Lower leg skin (tissue), 4 donors: Measurements from ENCODE around the gene WBP1. TPM values are rescaled to one million over a fixed set of nuclear protein-coding genes. Genes with fewer than 3 reads are reported as not detected.
"Not testable (repeated sequence)": the region's sequence is repeated elsewhere in the genome, so short reads cannot be mapped to it uniquely, and the experiment has no call there.

ENCODE experiments used
- DNase-seq, 2 donors: peaks; one replicate each; pipeline ENCODE4 v3.0.0-alpha.2; 2019; ENCODE audit warnings: low spot score in 2 of 2
- H3K4me3 ChIP-seq: fragments of 200-600 bp; sonication (generic); 2 replicates; pipeline ENCODE4 v1.5.1; 2017; ENCODE audit warnings: mild to moderate bottlenecking, low read depth; ENCODE audit not compliant: poor library complexity, severe bottlenecking
- POLR2A ChIP-seq, 2 donors: fragments of 450-650 bp; IDR thresholded peaks; one replicate each; pipeline ENCODE4 v1.6.1; 2016 to 2017; ENCODE audit warnings: antibody characterized with exemption in 2 of 2, mild to moderate bottlenecking in 1 of 2, moderate library complexity in 1 of 2
- WGBS, 2 donors: methylation state at CpG; one replicate each; pipeline ENCODE4 v1.1.5; 2018; 5-methylcytosine and 5-hydroxymethylcytosine counted together
- intact Hi-C: fragments of 100-400 bp; cut with DNase I; formaldehyde crosslinking; loops from one replicate; pipeline ENCODE4 v1.15.0; 2023; ENCODE audit warnings: low total_unique reads
- total RNA-seq, 4 donors: library from RNA; depleted of rRNA; stranded (reverse); fragments of >200 nt; gene quantifications; one replicate each; pipeline ENCODE4 v1.1.0, GENCODE V29; 2016
- TF ChIP-seq, protein P1 (sequence below), 3 donors: fragments of 450-650 bp; IDR thresholded peaks; one replicate each; pipeline ENCODE4 v1.5.1; 2016; ENCODE audit warnings: antibody characterized with exemption in 3 of 3, mild to moderate bottlenecking in 3 of 3, moderate library complexity in 2 of 3

The WBP1 gene
- total RNA-seq, 4 donors from 2014 or later, result 35.9 to 44.9 (median 38.1) TPM

DNA sequence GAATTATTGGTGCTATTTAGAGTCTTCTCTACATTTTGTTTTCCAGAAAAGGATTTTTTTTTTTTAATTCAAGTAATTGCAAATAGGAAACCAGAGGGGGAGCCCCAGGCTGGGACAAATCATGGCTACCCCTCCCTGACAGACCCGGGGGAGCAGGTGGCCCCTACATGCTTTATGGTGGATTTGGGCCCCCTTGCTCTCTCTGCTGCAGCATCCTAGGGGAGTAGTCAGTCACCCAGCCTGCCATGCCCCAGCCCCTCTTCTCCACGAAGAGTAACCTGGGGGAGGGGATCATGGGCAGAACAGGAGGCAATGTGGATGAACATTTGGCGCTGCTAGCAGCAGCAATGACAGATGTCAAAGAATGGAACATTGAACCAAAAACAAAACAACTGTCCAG is 41.5 kb upstream of the WBP1 start:
- H3K4me3 ChIP-seq, result no peak overlapping the region
- intact Hi-C loops, result no loop called here
- no peak for TF ChIP-seq POLR2A (IDR thresholded peaks at IDR 0.05)
- TF ChIP-seq, protein P1, sequence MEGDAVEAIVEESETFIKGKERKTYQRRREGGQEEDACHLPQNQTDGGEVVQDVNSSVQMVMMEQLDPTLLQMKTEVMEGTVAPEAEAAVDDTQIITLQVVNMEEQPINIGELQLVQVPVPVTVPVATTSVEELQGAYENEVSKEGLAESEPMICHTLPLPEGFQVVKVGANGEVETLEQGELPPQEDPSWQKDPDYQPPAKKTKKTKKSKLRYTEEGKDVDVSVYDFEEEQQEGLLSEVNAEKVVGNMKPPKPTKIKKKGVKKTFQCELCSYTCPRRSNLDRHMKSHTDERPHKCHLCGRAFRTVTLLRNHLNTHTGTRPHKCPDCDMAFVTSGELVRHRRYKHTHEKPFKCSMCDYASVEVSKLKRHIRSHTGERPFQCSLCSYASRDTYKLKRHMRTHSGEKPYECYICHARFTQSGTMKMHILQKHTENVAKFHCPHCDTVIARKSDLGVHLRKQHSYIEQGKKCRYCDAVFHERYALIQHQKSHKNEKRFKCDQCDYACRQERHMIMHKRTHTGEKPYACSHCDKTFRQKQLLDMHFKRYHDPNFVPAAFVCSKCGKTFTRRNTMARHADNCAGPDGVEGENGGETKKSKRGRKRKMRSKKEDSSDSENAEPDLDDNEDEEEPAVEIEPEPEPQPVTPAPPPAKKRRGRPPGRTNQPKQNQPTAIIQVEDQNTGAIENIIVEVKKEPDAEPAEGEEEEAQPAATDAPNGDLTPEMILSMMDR (IDR thresholded peaks at IDR 0.05), result no peak
- peak in 1 of 2 donors; percentile 54 for DNase-seq
- WGBS, 2 donors, result 57 to 76% methylated on average over 3 of the region's 3 CpGs

DNA sequence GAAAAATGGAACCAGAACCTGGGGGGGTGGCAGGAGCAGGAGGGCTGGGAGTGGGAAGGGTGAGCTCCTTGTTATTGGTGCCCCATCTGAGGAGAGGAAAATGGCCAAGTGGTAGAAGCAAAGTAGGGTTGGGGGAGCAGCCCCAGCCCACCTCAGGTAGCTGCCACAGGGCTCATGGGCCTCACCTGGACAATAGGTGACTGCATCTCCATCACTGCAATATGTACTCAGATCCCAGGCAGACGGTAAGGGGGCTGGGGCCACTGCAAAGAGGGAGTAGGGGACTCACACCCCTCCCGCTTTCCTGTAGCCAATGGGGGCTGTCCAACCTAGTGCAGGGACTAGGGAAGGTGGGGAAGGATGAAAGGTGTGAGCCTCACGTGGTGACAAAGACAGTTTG is 41.0 kb upstream of the WBP1 start:
- TF ChIP-seq, protein P1 (IDR thresholded peaks at IDR 0.05), result no peak
- TF ChIP-seq POLR2A (IDR thresholded peaks at IDR 0.05), result no peak
- 70 to 96% methylated on average over 3 of the region's 3 CpGs for WGBS, 2 donors
- intact Hi-C loops, result no loop called here
- no peak overlapping the region for H3K4me3 ChIP-seq
- DNase-seq, result no peak

DNA sequence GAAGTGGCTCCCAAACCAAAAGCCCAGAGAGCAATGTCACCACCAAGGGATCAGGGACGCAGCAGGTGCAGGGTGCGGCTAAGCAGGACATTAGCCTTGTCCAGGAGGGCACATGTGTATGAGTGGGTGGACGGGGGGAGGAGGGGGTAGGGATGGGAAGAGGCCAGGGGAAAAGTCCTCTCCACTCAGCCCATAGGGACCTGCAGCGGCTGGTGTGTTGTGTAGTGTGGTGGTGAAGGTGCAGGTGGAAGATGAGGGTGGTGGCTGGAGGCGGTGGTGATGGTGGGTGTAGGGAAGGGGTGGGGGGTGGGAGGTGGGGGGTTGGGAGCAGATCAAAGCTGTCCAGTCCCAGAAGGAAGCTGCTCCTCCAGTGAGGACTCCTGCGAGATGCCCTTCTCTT is 40.5 kb upstream of the WBP1 start:
- peak in 1 of 2 donors; percentile 60 for DNase-seq
- intact Hi-C loops, result no loop called here
- TF ChIP-seq, protein P1 (IDR thresholded peaks at IDR 0.05), result no peak
- TF ChIP-seq POLR2A (IDR thresholded peaks at IDR 0.05), result no peak
- 87 to 91% methylated on average over 6 of the region's 6 CpGs for WGBS, 2 donors
- H3K4me3 ChIP-seq, result no peak overlapping the region

DNA sequence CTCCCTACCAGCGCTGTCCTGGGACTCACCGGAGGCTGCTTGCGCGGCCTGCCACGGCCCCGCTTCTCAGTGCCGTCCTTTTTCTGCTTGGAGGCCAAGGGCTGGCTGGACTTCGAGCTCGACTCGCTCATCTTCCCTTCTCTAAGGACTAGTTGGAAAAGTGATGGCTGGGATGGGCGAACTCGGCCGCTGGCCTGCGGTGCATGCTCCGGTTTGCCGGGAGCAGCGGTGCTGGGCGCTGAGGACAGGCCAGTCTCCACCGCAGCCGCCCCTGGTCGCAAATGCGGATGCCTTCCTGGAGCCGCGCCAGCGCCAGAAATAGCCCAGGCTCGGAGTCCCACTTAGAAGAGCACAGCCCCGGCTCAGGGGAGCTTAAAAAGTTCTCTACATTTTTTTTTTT is 39.9 kb upstream of the WBP1 start:
- intact Hi-C loops, result no loop called here
- no peak overlapping the region for H3K4me3 ChIP-seq
- TF ChIP-seq, protein P1 (IDR thresholded peaks at IDR 0.05), result no peak
- TF ChIP-seq POLR2A (IDR thresholded peaks at IDR 0.05), result no peak
- DNase-seq, result peak in 1 of 2 donors; percentile 84
- WGBS, 2 donors, result 84% methylated on average over 27 of the region's 27 CpGs

DNA sequence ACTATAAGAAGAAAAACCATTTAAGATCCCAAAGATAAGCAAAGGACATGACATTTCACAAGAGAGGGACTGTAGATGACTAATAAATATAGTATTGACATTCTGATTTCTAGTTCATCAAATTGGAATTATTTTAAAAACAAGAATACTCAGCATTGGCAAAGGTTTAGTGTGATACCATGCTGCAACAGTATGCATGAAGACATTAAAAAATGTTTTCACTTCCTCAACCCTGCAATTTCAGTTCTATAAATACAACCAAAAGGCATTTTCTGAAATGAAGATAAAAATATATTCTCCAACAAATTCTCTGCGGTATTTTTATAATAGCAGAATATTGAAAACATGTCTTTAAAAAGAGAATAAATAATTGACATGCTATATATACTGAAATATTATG is 38.9 kb upstream of the WBP1 start:
- TF ChIP-seq, protein P1 (IDR thresholded peaks at IDR 0.05), result no peak
- no peak for TF ChIP-seq POLR2A (IDR thresholded peaks at IDR 0.05)
- intact Hi-C loops, result no loop called here
- 78 to 82% methylated on average over 1 of the region's 1 CpG for WGBS, 2 donors
- DNase-seq, result no peak
- H3K4me3 ChIP-seq, result no peak overlapping the region

DNA sequence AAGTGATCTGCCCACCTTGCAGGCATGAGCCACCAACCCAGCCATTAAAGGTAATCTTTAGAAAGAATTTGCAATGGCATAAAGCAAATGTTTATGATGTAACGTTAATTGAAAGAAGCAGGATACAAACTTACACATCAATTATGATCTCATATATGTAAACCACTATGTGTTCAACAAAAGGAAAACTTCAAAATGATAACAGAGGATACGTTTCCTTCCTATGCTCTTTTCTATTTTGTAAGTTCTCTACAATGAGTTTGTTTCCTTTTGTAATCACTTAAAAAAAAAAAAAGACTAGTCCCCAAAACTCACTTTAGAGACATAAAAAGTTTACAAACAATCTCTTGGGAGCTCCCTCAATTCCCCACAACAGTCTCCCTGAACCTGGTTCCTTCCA is 38.2 kb upstream of the WBP1 start:
- no peak overlapping the region for H3K4me3 ChIP-seq
- no peak for DNase-seq
- intact Hi-C loops, result no loop called here
- WGBS, 2 donors, result 87 to 91% methylated on average over 2 of the region's 2 CpGs
- TF ChIP-seq POLR2A (IDR thresholded peaks at IDR 0.05), result no peak
- TF ChIP-seq, protein P1 (IDR thresholded peaks at IDR 0.05), result no peak

DNA sequence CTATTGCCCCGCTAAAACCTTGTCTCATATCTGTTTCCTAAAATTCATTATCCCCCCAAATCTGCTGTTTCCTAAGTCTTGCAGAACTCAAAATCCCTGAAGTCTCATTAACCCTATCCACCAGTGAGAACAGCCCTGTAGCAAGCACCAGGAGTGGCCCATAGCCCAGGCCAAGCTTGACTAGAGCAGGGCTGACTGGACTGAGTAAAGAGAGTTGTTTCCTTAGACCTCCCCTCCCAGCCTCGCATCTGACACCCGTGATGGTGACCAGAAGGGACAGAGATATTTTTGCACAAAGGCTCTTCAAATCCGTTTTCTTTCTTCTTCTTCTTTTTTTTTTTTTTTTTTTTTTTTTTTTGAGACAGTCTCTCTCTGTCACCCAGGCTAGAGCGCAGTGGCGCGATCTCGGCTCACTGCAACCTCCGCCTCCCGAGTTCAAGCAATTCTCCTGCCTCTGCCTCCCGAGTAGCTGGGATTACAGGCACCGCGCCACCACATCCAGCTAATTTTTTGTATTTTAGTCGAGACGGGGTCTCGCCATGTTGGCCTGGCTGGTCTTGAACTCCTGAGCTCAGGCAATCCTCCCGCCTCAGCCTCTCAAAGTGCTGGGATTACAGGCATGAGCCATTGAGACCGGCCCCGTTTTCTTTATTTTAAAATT is 37.7 kb upstream of the WBP1 start:
- DNase-seq, intact Hi-C loops, H3K4me3 ChIP-seq: not testable (repeated sequence)
- 81 to 84% methylated on average over 19 of the region's 19 CpGs for WGBS, 2 donors
